HL-60 (cell line): ENCODE measurements around the gene EIF4G2.

Experiments used
- DNase-seq, 2 experiments: peaks; one replicate each; pipeline ENCODE4 v3.0.0-alpha.2; 2010 to 2020; ENCODE audit warnings: low read depth in 1 of 2, low spot score in 1 of 2
- H3K27ac ChIP-seq: fragments of 250-450 bp; sonication (Bioruptor Pico); replicated peaks from 2 replicates; pipeline ENCODE4 v1.5.1; 2020; ENCODE audit warnings: mild to moderate bottlenecking, moderate library complexity
- H3K27me3 ChIP-seq: fragments of 250-450 bp; sonication (Bioruptor Pico); 2 replicates; pipeline ENCODE4 v1.5.1; 2021; ENCODE audit warnings: mild to moderate bottlenecking, moderate library complexity; ENCODE audit not compliant: insufficient read depth, poor library complexity, severe bottlenecking
- H3K4me3 ChIP-seq: replicated peaks from 2 replicates; pipeline ENCODE4 v1.5.1; 2011; ENCODE audit warnings: mild to moderate bottlenecking, control low read depth, low read length; ENCODE audit not compliant: insufficient read depth
- CTCF ChIP-seq: IDR thresholded peaks from one replicate; pipeline ENCODE4 v1.5.1; 2011; ENCODE audit warnings: low read length, control low read depth, inconsistent platforms; ENCODE audit not compliant: insufficient read depth
- GABPA ChIP-seq: IDR thresholded peaks from 2 replicates; pipeline ENCODE4 v1.6.1; 2012; ENCODE audit warnings: low read depth
- POLR2AphosphoS5 ChIP-seq: IDR thresholded peaks from 2 replicates; pipeline ENCODE4 v1.6.1; 2012; ENCODE audit warnings: low read depth
- SPI1 ChIP-seq: IDR thresholded peaks from 2 replicates; pipeline ENCODE4 v1.6.1; 2012; ENCODE audit warnings: low read depth, mild to moderate bottlenecking, borderline replicate concordance
- TF ChIP-seq, protein P1 (sequence below): IDR thresholded peaks from 2 replicates; pipeline ENCODE4 v1.6.1; 2012; ENCODE audit warnings: low read depth; ENCODE audit not compliant: insufficient replicate concordance

Gene EIF4G2

DNA sequence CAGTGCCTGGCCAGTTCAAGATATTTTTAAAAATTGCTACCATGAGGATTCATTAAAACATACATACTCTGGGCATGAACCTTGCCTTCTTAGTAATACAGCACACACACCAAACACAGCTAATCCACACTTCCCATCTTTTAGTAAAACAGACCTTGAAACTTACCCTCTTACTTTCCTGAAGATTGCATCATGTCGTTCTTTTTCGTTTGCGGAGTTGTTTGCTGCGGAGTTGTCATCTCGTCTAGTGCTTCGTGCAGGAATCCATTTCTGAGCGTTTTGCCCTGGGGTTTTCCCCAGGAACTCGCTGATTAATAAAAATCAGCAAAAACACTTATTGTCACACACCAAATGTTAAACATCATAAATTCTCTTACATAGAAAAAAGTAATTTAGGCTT, 3.0 kb downstream of the EIF4G2 start:
- H3K27ac ChIP-seq = no peak overlapping the region
- no peak overlapping the region for H3K4me3 ChIP-seq
- TF ChIP-seq, protein P1, sequence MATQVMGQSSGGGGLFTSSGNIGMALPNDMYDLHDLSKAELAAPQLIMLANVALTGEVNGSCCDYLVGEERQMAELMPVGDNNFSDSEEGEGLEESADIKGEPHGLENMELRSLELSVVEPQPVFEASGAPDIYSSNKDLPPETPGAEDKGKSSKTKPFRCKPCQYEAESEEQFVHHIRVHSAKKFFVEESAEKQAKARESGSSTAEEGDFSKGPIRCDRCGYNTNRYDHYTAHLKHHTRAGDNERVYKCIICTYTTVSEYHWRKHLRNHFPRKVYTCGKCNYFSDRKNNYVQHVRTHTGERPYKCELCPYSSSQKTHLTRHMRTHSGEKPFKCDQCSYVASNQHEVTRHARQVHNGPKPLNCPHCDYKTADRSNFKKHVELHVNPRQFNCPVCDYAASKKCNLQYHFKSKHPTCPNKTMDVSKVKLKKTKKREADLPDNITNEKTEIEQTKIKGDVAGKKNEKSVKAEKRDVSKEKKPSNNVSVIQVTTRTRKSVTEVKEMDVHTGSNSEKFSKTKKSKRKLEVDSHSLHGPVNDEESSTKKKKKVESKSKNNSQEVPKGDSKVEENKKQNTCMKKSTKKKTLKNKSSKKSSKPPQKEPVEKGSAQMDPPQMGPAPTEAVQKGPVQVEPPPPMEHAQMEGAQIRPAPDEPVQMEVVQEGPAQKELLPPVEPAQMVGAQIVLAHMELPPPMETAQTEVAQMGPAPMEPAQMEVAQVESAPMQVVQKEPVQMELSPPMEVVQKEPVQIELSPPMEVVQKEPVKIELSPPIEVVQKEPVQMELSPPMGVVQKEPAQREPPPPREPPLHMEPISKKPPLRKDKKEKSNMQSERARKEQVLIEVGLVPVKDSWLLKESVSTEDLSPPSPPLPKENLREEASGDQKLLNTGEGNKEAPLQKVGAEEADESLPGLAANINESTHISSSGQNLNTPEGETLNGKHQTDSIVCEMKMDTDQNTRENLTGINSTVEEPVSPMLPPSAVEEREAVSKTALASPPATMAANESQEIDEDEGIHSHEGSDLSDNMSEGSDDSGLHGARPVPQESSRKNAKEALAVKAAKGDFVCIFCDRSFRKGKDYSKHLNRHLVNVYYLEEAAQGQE = no peak
- TF ChIP-seq SPI1 (no peak), POLR2AphosphoS5 (no peak), CTCF (no peak), GABPA (no peak)
- no peaks in the 10 kb centered on the region for H3K27me3 ChIP-seq
- DNase-seq = peak in 1 of 2 experiments; percentile 17

DNA sequence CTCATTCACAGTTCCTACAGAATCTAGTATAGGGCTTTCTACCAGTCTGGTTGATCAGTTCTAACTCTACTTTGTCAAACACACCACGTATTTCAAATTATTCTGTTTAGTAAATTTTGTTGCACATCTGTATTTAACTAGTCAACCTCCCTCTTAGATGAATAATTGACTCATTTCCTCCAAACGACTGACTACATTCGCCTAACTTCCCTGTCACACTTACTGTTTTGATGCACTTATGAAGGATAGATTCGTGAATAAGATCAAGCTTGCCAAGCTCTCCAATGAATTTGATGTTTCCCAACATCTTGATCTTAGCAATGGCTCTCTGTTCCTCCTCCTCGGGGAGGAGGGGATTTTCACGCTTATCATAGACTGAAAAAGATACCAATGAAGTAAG, 5.0 kb downstream of the EIF4G2 start:
- Histone ChIP-seq H3K27me3 (no peaks in the 10 kb centered on the region), H3K27ac (no peak overlapping the region), H3K4me3 (no peak overlapping the region)
- TF ChIP-seq POLR2AphosphoS5 (no peak), GABPA (no peak), SPI1 (no peak), CTCF (no peak)
- TF ChIP-seq, protein P1 = no peak
- peak in 1 of 2 experiments; percentile 33 for DNase-seq

DNA sequence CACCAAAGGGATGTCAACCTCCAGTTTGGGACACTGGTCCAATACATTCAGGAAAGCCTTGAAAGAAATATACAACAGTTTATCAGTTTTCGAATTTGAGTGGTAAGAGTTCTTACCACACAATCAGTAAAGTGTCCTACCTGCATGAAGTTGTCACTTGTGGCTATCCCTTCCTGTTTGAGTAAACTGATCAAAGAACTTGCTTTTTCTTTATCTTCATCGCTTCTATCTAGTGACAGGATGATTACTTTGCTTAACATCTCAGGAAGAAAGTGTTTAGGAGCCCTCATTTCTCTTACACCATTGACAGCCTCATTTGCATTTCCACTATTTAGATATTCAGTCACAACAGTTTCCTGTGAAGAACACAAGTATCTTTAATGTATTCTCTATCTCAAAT, 8.4 kb downstream of the EIF4G2 start:
- H3K27me3 ChIP-seq = no peaks in the 10 kb centered on the region
- TF ChIP-seq POLR2AphosphoS5 (no peak), CTCF (no peak)
- no peak overlapping the region for H3K27ac ChIP-seq
- DNase-seq = no peak
- H3K4me3 ChIP-seq = no peak overlapping the region

DNA sequence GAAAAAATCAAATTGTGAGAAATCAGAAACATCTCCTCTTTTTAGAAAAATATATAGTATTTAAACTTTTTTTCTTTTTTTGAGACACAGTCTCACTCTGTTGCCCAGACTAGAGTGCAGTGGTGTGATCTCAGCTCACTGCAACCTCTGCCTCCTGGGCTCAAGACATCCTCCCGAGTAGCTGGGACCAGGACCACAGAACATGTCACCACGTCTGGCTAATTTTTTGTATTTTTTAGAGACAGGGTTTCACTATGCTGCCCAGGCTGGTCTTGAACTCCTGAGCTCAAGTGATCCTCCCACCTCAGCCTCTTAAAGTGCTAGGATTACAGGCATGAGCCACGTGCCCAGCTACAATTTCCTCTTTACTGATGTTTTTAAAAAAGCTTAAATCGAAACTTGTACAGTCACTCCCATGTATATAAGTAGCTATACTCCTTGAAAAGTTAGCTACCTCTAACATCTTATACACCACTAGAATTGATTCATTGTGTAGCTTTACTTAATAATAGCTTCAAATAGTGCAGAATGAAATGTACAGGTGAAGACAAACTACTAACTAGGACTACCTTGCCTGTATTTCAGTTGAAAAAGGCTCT, 10.3 kb downstream of the EIF4G2 start:
- no peak for TF ChIP-seq POLR2AphosphoS5
- TF ChIP-seq SPI1 = no peak
- TF ChIP-seq GABPA = no peak
- TF ChIP-seq, protein P1 = no peak
- TF ChIP-seq CTCF = no peak
- DNase-seq = peak in 1 of 2 experiments; percentile 50
- Histone ChIP-seq H3K27me3 (no peaks in the 10 kb centered on the region), H3K27ac (peak overlapping the region; percentile 56), H3K4me3 (no peak overlapping the region)
